WTC11 (cell line): ENCODE data around the gene CFAP119.

Source experiments
- CTCF ChIP-seq: fragments of 200-600 bp; IDR thresholded peaks from 2 replicates; pipeline ENCODE4 v1.8.0; 2022; ENCODE audit warnings: antibody characterized with exemption
- NR1H2 ChIP-seq: sonication (generic); formaldehyde crosslinking; IDR thresholded peaks from 2 replicates; pipeline ENCODE4 v1.9.0; 2021; ENCODE audit warnings: mild to moderate bottlenecking, moderate library complexity, missing genetic modification reagents
- TF ChIP-seq, protein P1 (sequence below): sonication (generic); formaldehyde crosslinking; IDR thresholded peaks from 2 replicates; pipeline ENCODE4 v1.8.0; 2023; ENCODE audit warnings: missing genetic modification reagents

- TF ChIP-seq NR1H2 (CRISPR knock-in tag) (no peak), CTCF (no peak)
- TF ChIP-seq, protein P1, sequence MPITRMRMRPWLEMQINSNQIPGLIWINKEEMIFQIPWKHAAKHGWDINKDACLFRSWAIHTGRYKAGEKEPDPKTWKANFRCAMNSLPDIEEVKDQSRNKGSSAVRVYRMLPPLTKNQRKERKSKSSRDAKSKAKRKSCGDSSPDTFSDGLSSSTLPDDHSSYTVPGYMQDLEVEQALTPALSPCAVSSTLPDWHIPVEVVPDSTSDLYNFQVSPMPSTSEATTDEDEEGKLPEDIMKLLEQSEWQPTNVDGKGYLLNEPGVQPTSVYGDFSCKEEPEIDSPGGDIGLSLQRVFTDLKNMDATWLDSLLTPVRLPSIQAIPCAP (CRISPR knock-in tag): no peak
Measured at GRCh38 chr16:30748634-30749445, 13.0 kb downstream of the CFAP119 start.
